HS-27A (cell line): ENCODE data around the gene NFE2L3.
"Not testable (repeated sequence)": the region's sequence is repeated elsewhere in the genome, so short reads cannot be mapped to it uniquely, and the experiment has no call there.

Experiments
- DNase-seq: peaks from one replicate; pipeline ENCODE4 v3.0.0-alpha.2; 2012; ENCODE audit warnings: low read depth, missing footprints

NFE2L3 gene, protein sequence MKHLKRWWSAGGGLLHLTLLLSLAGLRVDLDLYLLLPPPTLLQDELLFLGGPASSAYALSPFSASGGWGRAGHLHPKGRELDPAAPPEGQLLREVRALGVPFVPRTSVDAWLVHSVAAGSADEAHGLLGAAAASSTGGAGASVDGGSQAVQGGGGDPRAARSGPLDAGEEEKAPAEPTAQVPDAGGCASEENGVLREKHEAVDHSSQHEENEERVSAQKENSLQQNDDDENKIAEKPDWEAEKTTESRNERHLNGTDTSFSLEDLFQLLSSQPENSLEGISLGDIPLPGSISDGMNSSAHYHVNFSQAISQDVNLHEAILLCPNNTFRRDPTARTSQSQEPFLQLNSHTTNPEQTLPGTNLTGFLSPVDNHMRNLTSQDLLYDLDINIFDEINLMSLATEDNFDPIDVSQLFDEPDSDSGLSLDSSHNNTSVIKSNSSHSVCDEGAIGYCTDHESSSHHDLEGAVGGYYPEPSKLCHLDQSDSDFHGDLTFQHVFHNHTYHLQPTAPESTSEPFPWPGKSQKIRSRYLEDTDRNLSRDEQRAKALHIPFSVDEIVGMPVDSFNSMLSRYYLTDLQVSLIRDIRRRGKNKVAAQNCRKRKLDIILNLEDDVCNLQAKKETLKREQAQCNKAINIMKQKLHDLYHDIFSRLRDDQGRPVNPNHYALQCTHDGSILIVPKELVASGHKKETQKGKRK

DNA sequence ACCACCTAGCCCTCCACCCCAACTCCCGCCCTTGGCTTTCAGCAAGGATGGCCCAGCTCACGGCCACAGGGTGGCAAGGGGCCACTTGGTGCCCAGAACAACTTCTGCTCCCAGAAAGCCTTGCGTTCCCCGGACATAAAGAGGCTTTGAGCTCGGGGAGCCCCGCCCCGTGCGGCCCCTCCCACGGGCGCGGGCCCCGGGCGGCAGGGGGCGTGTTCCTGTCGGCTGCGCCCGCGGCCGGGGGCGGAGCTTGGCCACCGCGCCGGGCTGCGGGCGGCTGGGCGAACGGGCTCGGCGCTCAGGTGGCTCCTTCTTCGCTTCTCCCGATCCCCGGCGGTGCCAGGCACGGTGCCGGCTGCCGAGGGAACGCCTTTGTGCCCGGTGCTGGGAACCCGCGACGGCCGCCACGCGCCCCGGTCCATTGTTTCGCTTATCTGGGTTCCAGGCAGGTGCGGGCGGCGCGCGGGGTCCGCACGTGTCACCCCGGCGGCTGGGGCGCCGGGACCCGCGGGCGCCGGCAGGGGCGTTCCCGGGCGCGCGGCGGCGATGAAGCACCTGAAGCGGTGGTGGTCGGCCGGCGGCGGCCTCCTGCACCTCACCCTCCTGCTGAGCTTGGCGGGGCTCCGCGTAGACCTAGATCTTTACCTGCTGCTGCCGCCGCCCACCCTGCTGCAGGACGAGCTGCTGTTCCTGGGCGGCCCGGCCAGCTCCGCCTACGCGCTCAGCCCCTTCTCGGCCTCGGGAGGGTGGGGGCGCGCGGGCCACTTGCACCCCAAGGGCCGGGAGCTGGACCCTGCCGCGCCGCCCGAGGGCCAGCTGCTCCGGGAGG lies at the start of gene NFE2L3:
Gene NFE2L3, plus strand, starts transcription at position 246 of the 829 bp plus-strand sequence. Its CDS starts 301 bp downstream, at position 547.
- no peak for DNase-seq

DNA sequence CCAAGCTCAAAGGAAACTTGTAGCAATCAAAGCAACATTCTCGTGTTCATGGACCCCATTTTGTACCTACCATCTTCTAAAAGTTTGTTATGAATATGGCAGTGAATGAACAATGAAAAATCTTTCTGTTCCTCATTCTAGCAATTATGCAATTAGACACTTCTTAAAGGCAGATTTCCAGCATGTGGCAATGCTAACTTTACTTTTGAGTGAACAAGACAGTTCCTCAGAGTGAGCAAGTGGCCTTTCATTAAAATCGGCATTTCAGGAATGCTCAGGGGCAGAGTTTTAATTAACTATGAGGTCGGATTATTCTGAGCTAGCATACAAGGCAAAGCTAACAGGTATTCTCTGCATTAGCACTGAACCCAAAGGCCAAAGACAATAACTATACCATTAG lies 48.4 kb upstream of the NFE2L3 start:
- DNase-seq: no peak

DNA sequence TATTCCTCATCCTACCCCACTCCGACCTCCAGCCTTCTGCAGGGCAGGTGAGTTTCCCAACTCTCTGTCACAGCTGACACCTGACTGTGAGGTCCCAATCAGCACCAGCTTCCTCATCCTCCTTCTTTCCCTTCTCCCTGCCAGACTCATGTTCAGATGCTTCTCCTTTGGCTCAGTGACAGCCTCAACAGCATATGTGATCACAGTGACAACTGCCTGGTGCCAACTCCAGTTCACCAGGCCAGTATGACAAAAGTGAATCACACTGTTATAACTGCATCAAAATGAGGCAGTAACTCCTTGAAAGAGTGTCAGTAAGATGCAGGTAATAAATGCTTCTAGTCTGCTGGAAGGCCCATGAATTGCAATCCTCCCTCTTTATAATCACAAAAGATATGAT lies 46.8 kb upstream of the NFE2L3 start:
- no peak for DNase-seq

DNA sequence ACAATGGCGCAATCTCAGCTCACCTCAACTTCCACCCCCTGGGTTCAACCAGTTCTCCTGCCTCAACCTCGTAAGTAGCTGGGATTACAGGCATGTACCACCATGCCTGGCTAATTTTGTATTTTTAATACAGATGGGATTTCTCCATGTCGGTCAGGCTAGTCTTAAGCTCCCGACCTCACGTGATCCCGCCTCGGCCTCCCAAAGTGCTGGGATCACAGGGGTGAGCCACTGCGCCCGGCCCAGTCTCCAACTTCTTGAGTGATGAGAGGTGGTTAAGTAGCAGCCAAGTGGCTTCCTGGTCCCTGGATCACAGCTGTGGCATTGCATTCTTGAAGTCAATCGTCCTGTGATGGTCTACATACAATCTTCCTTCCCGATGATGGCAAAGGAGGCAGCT lies 46.1 kb upstream of the NFE2L3 start:
- no peak for DNase-seq

DNA sequence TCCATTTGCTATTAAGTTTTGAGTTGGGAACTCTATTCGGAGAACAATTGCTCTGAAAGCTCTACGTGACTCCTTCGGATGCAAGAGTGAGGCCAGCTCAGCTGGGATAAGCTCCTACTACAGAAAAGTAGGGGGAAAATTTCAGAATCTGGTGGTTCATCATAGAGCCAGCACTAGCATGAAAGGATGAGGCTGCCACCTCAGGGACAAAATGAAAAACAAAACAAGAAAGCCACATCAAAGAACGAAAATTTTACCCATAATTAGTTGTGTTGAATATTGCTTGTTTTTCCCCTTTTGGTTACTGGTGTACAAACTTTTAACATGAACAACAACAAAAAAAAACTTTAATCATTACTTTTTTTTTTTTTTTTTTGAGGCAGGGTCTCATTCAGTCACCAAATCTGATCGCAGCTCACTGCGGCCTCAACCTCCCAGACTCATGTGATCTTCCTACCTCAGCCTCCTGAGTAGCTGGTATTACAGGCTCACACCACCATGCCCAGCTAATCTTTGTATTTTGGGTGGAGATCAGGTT lies 39.7 kb upstream of the NFE2L3 start:
- no peak for DNase-seq

DNA sequence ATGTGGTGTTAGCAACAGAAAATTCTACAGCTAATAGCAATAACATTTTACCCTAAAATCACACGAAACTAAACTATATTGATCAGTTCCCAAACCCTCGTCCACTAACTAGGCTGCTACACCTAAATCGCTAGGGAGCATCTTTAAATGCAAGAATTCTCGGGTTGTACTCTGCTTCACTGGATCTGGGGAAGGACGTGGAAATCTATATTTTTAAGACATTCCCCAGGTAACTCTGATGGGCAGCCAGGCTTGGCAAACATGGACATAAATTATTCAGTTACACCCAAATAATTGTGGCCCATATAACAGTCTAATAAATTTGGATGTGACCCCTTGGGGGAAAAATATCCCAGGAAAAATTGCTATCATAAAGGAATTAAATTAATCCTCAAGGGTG lies 36.3 kb upstream of the NFE2L3 start:
- DNase-seq: no peak

DNA sequence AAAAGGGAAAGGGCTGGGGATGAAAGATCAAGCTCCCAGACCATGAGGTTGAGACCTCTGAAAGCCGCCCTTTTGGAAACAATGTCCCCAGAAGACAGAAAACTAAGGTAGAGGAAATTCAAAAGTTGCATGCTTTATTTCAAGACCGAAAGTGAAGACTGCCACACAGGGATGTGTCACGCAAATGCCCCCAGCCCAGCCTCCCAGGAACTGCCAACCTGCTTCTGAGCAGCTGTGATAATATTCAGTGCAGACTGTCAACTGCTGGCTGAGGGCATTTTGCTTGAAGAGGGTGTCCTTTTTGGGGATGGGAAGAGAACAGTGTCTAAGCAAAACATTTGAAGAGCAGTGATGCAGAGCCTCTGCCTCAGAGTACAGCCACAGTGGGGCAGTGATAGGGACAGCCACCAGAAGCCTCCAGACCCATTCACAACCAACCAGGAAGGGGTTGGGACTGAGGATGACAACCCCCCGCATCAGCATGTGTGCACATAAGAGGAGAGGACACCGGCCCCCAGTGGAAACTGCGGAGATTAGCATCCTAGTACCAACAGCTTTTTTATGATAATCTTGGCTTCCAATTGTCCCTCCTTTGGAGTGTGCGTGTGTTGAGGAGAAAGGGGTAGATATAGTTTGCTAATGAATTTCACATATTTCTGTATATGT lies 34.7 kb upstream of the NFE2L3 start:
- no peak for DNase-seq

DNA sequence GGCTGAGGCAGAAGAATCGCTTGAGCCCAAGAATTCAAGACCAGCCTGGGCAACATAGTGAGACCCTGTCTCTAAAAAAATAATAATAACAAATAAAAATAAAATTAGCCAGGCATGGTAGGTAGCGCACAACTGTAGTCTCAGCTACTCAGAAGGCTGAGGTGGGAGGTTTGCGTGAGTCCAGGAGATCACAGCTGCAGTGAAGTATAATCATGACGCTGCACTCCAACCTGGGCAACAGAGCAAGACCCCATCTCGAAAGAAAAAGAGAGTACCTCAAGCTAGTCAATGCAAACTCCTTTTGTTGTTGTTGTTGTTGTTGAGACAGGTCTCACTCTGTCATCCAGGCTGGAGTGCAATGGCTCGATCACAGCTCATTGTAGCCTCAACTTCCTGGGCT lies 34.0 kb upstream of the NFE2L3 start:
- DNase-seq: no peak

DNA sequence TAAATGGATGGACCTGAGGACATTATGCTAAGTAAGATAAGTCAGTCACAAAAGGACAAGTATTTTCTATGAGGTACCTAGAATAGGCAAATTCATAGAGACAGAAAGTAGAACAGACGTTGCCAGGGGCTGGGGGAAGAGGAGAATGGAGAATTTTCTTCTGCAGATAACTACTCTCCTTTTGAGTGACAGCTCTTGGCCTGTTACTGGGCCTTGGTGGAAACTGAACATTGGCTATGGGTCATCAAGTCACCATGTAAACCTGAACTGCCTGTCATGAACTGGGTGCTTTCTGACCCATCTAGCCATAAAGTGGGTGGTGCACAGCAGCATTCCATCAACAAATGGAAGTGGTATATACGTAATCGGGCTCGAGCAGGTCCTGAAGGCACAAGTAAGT lies 29.3 kb upstream of the NFE2L3 start:
- no peak for DNase-seq

DNA sequence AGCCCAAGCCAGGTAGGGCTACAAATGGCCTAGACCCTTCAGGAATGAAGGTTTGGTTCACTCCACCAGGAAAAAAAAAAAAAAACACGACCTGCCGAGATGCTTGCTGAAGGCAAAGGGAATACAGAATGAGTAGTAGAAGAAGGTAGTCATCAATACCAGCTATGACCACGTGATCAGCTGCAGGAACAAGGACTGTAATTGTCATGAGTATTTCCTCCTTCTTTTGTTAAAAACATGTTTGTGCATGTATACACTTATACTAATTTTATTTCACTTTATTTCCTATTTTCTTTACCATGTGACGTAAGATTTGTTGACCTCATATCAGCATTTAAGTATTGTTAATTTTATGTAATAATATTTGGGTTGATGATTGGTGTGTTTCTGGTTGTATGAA lies 27.2 kb upstream of the NFE2L3 start:
- not testable (repeated sequence) for DNase-seq

DNA sequence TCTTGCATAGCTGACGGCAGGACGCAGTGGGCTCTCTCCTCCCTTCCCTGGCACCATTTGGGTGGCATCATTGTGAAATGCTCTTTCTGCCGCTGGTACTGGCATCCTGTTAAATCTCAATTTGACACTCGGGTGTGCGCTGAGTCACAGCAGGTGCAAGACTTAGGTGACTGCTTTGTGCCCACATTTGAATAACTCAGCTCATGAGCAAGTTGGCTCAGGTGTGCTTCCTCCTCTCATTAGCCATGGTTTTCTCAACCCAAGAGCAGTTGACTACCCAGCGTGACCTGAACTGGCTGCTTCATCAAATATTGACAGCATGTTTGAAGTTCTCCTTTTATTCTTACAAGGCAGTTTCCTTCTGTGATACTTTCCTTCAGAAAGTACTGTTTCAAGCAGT lies 24.6 kb upstream of the NFE2L3 start:
- no peak for DNase-seq

DNA sequence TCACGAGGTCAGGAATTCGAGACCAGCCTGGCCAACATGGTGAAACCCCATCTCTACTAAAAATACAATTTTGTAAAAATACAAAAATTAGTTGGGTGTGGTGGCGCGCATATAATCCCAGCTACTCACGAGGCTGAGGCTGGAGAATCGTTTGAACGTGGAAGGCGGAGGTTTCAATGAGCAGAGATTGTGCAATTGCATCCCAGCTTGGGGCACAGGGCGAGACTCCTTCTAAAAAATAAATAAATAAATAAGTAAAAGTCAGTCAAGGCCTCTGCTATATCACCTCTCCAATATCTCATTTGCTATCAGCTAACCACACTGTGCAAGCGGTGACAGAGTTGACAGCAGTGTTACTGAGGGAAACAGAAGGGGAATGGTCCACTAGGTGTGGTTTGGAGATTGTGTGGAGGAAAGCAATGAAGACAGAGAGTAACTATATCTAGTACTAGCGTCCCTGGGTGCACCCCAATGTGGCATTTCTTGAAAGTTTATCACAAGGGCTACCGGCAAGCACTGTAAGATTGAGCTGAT lies 20.9 kb upstream of the NFE2L3 start:
- DNase-seq: no peak

DNA sequence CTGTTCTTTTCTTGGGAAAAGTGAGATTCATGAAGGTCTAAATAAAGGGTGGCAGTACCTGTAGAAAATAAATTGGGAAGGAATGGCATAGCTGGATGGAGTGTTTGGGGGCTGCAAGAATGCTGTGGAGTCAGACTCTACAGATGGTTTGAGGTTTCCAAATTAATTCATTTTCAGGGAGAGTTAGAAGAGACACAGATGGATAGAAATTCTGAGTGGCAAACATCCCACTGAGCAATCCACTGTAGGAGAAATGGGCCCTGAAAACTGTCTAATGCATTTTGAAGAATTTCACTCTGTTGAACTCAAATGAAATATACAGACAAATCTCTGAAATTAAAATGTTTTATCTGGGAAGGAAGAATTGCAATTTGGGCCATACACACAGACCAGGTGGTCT lies 16.9 kb upstream of the NFE2L3 start:
- no peak for DNase-seq

DNA sequence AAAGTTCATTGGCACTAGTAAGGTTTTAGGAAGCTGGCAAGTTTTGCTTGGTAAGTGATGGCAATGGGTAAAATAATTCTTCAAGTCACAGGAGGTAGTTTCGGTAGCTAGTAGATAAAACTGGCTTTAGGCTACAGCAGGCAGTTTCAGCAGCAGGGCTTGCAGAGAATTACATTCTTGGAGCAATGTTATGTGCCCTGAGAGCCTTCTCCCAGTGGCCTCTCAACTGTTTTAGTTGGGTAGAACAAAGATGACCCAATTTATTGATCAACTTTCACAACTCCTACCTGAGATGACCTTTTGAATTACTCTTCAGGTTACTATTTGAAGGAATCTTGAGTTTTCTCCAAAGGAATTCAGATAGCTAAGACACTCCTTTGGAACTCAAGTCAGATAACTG lies 16.4 kb upstream of the NFE2L3 start:
- no peak for DNase-seq

DNA sequence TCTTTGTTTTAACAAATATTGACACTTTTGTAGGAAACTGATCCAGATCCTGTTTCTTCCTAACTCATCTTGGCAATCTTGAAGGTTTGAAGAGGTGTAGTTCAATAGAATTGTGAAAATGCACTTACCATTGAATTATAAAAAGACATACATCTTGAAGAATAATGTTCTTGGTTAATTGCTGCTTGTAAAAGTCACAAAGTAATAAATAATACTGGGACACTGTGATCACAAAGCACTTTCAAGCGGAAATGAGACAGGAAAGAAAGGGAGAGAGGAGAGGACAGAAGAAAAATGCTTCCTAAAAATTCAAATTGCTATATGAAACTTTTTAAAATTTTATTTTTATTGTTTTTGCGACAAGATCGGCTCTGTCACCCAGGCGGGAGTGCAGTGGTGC lies 15.2 kb upstream of the NFE2L3 start:
- DNase-seq: no peak

DNA sequence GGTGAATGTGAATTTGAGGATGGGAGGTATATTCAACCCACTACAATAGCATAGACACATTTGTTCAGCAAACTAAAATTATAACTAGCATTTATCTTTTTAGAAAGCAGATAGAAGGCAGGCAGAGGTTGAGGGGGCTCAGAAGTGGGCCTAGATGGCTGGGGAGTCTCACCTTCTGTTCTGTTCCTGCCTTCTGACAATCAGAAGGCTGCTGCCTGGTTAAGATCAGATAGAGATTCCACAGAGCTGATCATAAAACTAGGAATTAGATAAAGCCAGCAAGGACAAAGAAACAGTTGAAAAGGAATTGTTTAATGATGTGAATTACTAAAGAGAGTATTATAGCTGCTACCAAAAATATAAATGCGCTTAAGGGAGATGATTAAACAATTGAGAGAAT lies 11.6 kb upstream of the NFE2L3 start:
- no peak for DNase-seq

DNA sequence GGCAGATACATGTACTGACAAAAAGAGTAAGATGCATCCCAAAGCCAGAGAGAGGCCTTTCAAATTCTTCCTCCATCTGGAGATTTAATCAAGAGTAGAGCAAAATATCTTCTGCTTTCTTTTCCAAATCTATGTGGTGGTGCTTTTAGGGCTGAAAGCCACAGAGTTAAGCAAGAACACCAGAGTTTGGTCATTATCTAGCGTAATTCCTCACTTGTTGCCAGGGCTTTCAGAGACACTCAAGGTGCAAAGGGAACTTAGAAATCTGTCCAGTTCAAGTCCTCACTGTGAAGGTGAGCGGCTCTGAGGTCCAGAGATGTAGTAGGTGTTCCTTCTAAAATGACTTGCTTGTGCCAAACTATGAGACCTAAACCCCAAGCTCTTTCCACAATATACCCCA lies 10.9 kb upstream of the NFE2L3 start:
- no peak for DNase-seq

DNA sequence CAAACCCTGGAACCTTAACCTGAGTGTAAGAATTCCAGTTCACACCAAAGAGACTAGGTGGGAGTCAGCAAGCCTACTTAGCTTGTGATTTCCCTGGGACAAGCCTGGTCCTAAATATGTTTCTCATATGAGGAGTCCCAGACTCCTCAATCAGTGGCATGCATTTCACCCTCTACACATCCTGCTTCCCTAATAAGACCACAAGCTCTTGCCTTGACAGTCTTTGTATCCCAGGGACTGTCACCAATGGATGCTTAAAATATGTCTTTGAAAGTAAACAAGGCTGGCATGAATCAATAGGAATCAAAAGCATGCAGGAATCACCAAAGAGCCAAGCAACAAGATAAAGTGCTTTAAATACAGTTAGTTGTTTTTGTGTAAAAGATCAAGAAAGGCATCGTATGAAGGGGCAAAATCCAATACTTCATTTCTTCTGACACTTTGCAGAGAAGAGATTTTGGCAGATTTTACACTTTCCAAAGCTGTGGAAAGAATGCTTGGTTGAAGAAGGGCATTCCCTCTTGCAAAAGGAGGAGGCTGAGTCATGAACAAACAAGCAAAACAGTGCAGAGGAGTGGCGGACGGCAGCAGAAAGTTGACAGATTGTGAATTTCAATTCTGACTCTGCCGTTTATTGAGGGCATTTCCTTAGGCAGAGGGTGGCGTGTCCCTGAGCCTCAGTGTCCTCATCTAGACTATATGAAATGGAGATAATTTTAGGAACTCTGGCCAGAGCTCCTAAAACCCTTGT lies 8.5 kb upstream of the NFE2L3 start:
- DNase-seq: no peak

DNA sequence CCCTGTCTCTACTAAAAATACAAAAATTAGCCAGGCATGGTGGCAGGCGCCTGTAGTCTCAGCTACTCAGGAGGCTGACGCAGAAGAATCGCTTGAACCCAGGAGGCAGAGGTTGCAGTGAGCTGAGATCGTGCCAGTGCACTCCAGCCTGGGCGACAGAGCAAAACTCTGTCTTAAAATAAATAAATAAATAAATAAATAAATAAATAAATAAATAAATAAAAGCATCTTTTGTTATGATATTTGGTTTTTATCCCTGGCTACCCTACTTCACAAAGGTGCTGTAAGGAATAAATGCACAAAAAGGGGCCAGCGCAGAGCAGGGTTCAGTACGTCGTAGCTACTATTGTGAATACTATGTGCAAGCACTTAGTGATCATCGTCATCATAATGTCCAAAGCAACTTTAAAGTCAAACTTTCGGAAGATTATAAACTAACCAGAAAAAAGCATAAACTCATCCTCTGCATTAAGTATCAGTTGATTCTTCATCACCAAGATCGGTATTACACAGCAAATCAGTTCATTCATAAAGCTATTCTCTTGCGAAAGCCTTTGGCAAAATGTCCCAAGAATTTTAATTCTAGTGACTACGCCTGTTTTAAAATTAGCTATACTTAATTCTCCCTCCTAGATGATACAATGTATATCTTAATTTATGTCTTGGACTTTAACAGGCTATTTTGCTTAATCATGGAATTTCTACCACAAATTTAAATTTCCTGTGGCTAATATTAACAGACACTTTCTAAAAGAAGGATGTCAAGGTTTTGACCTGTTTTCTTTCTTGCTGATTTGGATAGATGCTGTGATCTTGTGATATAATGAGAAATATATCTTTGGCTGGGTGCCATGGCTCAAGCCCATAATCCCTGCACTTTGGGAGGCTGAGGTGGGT lies 7.6 kb upstream of the NFE2L3 start:
- no peak for DNase-seq

DNA sequence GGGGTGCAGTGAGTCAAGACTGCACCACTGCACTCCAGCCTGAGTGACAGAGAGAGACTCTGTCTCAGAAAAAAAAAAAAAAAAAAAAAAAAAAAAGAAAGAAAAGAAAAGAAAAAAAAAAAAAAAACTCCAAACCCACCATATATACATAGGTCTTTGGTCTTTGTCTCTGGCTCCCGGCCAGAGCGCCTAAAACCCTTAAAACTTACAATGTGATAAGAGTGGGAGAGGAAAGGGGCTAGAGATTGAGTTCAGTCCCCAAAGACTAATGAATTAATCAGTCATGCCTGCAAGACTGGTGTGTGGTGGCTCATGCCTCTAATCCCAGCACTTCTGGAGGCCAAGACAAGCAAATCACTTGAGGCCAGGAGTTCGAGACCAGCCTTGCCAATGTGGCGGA lies 6.8 kb upstream of the NFE2L3 start:
- DNase-seq: no peak
